ENCODE results near the gene SETBP1. TPM values are rescaled to one million over a fixed set of nuclear protein-coding genes. Genes with fewer than 3 reads are reported as not detected.

SETBP1 gene
- total RNA-seq, 2 donors from 2014 or later: 59.5 to 76.9 TPM

DNA sequence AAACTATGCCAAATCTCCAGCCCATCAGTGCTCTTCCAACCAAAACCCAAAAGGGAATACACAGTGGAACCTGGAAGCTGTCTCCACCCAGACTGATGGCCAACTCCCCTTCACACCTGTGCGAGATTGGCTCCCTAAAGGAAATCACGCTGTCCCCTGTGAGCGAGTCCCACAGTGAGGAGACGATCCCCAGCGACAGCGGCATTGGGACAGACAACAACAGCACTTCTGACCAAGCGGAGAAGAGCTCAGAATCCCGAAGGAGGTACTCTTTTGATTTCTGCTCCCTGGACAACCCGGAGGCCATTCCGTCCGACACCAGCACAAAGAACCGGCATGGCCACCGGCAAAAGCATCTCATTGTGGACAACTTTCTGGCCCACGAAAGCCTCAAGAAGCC lies 271.1 kb downstream of the SETBP1 start:
- intact Hi-C loops (cut with DNase I): no loop called here

DNA sequence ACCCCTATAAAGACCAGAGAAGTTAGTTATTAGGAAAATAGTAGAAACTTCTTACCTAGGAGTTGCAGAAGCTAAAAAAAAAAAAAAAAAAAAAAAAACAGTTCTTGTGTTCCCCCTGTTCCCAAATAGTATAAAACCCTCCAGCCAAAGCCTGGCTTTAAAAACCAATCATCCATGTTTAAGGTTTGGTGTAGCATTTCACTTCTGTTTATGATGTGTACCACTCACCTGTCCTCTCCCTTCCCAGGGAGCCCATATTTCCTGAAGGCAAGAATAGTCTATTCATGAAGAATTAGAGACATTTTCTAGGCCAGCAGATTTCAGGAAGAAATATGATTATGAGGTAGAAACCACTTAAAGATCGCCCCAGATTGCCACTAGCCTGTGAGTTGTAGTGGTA lies 273.6 kb downstream of the SETBP1 start:
- intact Hi-C loops (cut with DNase I): no loop called here

More for the DNA sequence above, 271.1 kb downstream of the SETBP1 start:
- DNase-seq (ENCODE audit: low spot score): no peak

GRCh38 chr18:44955825-44956224 lies 275.1 kb downstream of the SETBP1 start:
- intact Hi-C loops (cut with DNase I): no loop called here
- DNase-seq (ENCODE audit: low spot score): no peak

More for the DNA sequence above, 273.6 kb downstream of the SETBP1 start:
- no peak for DNase-seq (ENCODE audit: low spot score)

DNA sequence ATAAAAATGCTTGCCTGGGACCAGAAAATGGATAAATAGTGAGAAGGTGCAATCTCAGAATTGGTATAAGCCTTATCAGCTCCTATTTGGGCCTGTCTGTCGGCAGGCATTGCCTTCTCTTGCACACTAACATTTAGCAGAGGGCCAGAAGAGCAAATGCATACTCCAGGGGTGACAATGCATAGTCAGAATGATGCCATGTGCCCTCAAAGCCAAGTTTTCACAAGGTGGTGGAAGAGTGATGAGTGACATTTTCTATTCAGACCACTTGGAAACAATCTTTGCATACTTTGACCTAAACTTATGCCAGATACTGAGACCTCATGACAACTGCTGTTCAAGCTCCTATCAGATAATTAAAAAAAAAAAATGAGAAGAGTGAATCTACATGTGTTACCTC lies 276.3 kb downstream of the SETBP1 start:
- DNase-seq (ENCODE audit: low spot score): no peak
- intact Hi-C loops (cut with DNase I): no loop called here

DNA sequence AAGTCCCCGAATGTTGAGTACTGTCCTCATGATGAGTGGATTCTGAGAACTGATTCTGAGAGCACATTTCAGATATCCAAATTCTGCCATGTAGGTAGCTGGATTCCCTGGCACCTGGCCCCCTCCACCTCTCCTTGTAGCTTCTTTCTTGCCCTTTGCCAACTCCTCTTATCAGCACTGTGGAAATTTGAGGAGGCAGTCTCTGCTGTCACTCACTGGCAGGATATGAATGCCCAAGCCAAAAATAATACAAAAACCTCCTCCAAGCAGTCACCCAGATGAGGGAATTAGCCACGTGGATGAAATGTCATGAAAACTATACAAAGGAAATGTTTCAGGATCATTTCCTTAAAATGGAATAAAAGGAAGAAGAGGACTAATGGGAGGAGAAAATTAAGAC lies 276.8 kb downstream of the SETBP1 start:
- intact Hi-C loops (cut with DNase I): no loop called here
- DNase-seq (ENCODE audit: low spot score): no peak

DNA sequence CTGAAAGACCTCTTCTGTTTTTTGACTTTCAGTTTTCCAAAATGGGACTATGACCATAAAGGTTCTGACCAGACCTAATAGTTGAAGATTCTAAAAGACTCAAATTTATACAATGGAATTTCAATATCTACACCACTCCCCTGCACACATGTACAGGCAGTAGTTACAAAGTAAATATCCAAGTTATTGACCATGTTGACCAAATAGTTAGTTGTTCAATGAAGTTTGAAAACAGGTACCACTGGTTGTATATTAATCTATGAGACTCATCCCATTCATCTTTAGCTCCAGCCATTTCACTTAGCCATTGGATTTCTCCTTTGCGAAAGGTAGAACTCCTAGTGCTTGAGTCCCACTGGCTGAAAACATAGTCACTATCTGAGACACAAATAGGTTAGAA lies 277.4 kb downstream of the SETBP1 start:
- intact Hi-C loops (cut with DNase I): no loop called here
- no peak for DNase-seq (ENCODE audit: low spot score)

DNA sequence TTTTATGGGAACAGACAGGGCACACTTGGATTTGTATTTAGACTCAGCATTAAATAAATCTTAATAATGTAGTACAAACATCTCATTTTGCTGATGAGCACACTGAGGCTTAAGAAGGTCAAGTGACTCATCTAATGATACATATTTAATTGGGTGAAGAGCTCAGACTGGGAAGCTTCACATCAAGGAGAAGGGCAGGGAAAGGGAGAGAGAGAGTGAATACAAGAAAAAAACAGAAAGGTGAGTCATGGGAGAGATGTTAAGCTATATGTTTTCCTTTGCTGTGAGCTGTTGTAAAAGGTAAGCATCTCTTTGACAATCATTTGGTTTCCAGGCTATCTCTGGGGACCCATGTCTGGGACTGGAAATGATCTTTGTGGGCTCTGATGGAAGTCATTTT lies 277.8 kb downstream of the SETBP1 start:
- no peak for DNase-seq (ENCODE audit: low spot score)
- intact Hi-C loops (cut with DNase I): no loop called here

GRCh38 chr18:44959013-44959412 lies 278.3 kb downstream of the SETBP1 start:
- intact Hi-C loops (cut with DNase I): no loop called here
- DNase-seq (ENCODE audit: low spot score): no peak

DNA sequence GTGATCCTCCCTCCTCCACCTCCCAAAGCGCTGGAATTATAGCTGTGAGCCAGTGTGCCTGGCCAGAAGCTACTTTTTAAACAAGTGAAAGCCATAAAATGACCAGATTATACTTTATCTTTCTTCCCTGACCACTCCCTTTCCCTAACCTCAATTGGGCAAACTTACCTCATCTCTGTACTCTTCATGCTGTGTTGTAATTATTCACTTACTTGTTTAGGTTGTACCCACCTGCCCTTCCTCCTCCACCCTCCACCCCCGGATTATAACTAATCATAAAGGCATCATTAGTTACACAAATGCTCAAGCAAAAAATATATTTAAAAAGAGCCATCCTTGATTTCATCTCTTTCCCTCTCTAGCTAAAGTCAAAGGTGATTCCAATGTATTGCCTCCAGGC lies 279.9 kb downstream of the SETBP1 start:
- intact Hi-C loops (cut with DNase I): no loop called here
- DNase-seq (ENCODE audit: low spot score): no peak

DNA sequence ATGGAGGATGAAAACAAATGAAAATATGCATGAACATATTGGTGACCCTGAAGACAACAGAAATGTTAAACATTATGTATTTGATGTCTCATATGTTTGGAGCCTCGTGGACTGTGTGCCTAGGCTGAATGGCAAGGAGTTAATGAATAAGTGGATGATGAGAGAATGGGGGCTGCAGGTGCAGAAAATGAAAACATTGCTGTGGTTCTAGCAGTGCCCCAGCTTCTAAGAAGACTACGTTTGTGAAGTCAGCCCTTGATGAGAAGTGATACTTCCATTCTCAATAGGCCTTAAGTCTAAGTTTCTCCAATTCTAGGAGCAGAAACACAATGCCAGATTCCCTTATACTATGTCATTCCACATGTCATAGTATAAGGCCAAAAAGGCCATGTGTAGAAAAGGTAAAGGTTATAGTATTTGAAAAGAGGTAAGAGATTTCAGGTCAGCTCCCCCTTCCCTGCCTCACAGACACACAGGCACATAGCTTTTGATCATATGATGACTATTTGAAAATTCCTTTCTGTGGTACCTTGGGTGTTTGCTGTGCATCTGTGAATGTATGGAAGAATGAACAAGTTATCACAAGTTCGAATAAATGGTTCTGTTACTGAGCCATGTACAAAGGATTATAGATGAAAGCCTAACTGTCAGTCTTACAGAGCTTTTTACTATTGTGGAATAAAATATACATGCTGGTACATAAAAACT lies 280.8 kb downstream of the SETBP1 start:
- no peak for DNase-seq (ENCODE audit: low spot score)
- intact Hi-C loops (cut with DNase I): no loop called here

GRCh38 chr18:44967599-44967998 lies 286.9 kb downstream of the SETBP1 start:
- no peak for DNase-seq (ENCODE audit: low spot score)
- intact Hi-C loops (cut with DNase I): no loop called here

GRCh38 chr18:44968336-44968735 lies 287.6 kb downstream of the SETBP1 start:
- intact Hi-C loops (cut with DNase I): no loop called here
- DNase-seq (ENCODE audit: low spot score): no peak

- intact Hi-C loops (cut with DNase I): no loop called here
- no peak for DNase-seq (ENCODE audit: low spot score)
These were observed 288.6 kb downstream of the SETBP1 start for GRCh38 chr18:44969214-44969795.

DNA sequence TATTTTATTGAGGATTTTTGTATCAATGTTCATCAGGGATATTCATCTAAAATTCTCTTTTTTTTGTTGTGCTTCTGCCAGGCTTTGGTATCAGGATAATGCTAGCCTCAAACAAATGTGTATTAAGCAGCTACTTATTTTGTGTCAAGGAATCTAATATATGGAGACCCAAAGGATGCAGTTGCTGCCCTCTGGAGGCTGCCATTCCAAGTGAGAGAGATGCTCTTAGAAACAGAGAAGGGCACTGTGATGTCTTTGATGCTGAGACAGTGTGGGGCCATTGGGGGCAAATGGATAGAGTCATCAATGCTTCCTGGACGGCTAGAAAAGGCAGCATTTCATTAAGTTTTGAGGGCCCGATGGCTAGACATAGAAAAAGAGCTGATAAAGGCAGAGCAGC lies 292.6 kb downstream of the SETBP1 start:
- intact Hi-C loops (cut with DNase I): no loop called here
- DNase-seq (ENCODE audit: low spot score): no peak

DNA sequence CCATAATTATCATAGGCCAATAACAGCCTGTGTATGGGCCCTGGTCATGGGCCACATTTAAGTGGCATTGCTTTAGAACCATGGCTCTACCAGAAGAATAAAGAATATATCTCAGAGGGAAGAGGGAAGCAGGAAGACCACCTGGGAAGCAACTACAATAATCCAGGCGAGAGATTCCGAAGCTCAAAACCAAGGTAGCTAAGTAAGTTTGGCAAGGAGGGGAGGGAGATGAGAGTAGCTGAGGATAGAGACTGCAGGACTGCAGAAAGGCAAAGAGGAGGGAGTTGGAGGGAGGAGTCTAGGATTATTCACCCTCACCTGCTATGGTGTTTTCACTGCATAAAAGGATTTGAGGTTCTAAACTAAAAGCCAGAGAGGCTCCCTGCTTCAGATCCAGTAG lies 293.5 kb downstream of the SETBP1 start:
- DNase-seq (ENCODE audit: low spot score): no peak
- intact Hi-C loops (cut with DNase I): no loop called here

DNA sequence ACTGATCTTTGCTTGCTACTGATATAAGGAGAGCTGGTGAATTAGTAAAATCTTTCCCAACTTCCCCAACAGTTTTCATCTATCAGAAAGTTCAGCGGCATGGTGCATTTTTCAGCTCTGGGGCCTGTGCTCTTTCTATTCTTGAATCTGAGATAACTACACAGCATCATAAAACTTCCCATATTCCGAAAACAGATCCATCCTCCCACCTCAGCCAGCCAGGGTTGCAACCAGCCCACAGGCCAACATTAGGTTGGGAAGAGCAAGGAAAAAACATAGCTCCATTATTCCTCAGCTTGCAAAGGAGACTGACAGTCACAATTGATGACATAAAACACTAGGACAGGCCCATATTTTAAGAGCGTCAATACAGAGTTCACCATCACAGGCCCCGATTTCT lies 297.2 kb downstream of the SETBP1 start:
- intact Hi-C loops (cut with DNase I): no loop called here
- DNase-seq (ENCODE audit: low spot score): no peak

GRCh38 chr18:44979748-44980147 lies 299.1 kb downstream of the SETBP1 start:
- no peak for DNase-seq (ENCODE audit: low spot score)
- intact Hi-C loops (cut with DNase I): no loop called here

GRCh38 chr18:44981121-44981520 lies 300.4 kb downstream of the SETBP1 start:
- intact Hi-C loops (cut with DNase I): no loop called here
- no peak for DNase-seq (ENCODE audit: low spot score)

- intact Hi-C loops (cut with DNase I): no loop called here
- no peak for DNase-seq (ENCODE audit: low spot score)
These were observed 306.2 kb downstream of the SETBP1 start for GRCh38 chr18:44986933-44987332.

DNA sequence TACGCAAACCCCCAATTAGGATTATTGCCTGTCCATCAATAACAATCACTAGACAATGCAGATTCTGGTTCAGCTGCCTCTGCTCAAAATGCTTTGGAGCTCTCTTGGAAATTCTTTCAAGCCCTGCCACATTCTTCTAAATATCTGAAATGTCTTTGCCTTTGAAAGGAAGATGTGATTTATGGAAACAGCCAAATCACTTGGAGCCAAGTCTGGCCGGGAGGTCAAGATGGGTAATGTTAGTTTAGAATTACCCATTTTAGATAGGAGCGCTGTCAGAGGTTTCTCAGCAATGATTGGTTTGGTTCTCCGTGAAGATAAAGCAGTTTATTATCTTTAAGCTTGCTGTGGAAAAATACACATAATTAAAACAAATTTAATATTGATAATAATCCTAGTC lies 306.7 kb downstream of the SETBP1 start:
- intact Hi-C loops (cut with DNase I): no loop called here
- no peak for DNase-seq (ENCODE audit: low spot score)

GRCh38 chr18:44988821-44989587 lies 308.3 kb downstream of the SETBP1 start:
- intact Hi-C loops (cut with DNase I): no loop called here
- no peak for DNase-seq (ENCODE audit: low spot score)

All from posterior vena cava (tissue), 2 donors.